Measurements from ENCODE around the gene CXCL9.
"Not testable (repeated sequence)": the region's sequence is repeated elsewhere in the genome, so short reads cannot be mapped to it uniquely, and the experiment has no call there.

CXCL9 gene

GRCh38 chr4:75958546-75958945 lies 48.8 kb downstream of the CXCL9 start:
- DNase-seq = not testable (repeated sequence)

GRCh38 chr4:75954811-75955210 lies 52.5 kb downstream of the CXCL9 start:
- DNase-seq = not testable (repeated sequence)

- DNase-seq = no peak
Measured at GRCh38 chr4:75953509-75953908, 53.8 kb downstream of the CXCL9 start.

Measured in anterior cingulate cortex (tissue), 58 donors.